Neutrophil (primary cell): ENCODE data around the gene PAK4.
"Not testable (repeated sequence)": the region's sequence is repeated elsewhere in the genome, so short reads cannot be mapped to it uniquely, and the experiment has no call there.

Experiments used
- H3K27ac ChIP-seq: fragments of 200-600 bp; sonication (generic); 2 replicates; pipeline ENCODE4 v1.5.1; 2016; ENCODE audit warnings: mild to moderate bottlenecking, moderate library complexity
- H3K27me3 ChIP-seq: fragments of 200-600 bp; sonication (generic); 2 replicates; pipeline ENCODE4 v1.6.0; 2016; ENCODE audit warnings: mild to moderate bottlenecking
- H3K36me3 ChIP-seq: fragments of 200-600 bp; sonication (generic); 2 replicates; pipeline ENCODE4 v1.5.1; 2017
- H3K4me1 ChIP-seq, 2 experiments: fragments of 200-600 bp in 1 of 2; sonication (generic) in 1 of 2; 1 replicate in 1 of 2; 2 replicates in 1 of 2; pipeline versions ENCODE4 v1.5.1 to v1.6.1; 2013 to 2016; ENCODE audit warnings: low read depth in 1 of 2, low read length in 1 of 2, mild to moderate bottlenecking in 1 of 2, moderate library complexity in 1 of 2; ENCODE audit not compliant: control insufficient read depth in 1 of 2, insufficient read depth in 1 of 2
- H3K4me3 ChIP-seq, 2 experiments: fragments of 200-600 bp in 1 of 2; sonication (generic) in 1 of 2; 1 replicate in 1 of 2; 2 replicates in 1 of 2; pipeline ENCODE4 v1.5.1; 2013 to 2016; ENCODE audit warnings: low read depth in 1 of 2, low read length in 1 of 2, mild to moderate bottlenecking in 1 of 2, moderate library complexity in 1 of 2
- H3K9me3 ChIP-seq: fragments of 200-600 bp; sonication (generic); 2 replicates; pipeline ENCODE4 v1.5.1; 2016
- TF ChIP-seq, protein P1 (sequence below): fragments of 200-600 bp; sonication (generic); IDR thresholded peaks from 2 replicates; pipeline ENCODE4 v1.5.1; 2016; ENCODE audit warnings: antibody characterized with exemption

Gene PAK4

DNA sequence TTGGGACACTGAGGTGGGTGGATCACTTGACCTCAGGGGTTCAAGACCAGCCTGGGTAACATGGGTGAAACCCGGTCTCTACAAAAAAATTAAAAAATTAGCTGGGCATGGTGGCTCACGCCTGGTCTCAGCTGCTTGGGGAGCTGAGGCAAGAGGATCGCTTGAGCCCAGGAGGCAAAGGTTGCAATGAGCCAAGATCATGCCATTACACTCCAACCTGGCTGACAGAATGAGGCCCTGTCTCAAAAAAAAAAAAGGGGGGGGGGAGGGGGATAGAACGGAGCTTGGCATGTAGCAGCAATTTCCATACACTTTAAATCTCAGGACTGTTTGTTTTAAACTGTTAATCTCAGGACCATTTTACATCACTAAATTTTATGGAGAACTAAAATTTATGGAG is 39.2 kb upstream of the PAK4 start:
- Histone ChIP-seq H3K36me3 (no peaks in the 10 kb centered on the region), H3K27ac (no peak overlapping the region), H3K9me3 (no peaks in the 10 kb centered on the region), H3K4me1 (no peaks in the 10 kb centered on the region), H3K4me3 (no peak overlapping the region), H3K27me3 (peaks cover 69% of the 10 kb centered on the region)
- TF ChIP-seq, protein P1, sequence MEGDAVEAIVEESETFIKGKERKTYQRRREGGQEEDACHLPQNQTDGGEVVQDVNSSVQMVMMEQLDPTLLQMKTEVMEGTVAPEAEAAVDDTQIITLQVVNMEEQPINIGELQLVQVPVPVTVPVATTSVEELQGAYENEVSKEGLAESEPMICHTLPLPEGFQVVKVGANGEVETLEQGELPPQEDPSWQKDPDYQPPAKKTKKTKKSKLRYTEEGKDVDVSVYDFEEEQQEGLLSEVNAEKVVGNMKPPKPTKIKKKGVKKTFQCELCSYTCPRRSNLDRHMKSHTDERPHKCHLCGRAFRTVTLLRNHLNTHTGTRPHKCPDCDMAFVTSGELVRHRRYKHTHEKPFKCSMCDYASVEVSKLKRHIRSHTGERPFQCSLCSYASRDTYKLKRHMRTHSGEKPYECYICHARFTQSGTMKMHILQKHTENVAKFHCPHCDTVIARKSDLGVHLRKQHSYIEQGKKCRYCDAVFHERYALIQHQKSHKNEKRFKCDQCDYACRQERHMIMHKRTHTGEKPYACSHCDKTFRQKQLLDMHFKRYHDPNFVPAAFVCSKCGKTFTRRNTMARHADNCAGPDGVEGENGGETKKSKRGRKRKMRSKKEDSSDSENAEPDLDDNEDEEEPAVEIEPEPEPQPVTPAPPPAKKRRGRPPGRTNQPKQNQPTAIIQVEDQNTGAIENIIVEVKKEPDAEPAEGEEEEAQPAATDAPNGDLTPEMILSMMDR: no peak

DNA sequence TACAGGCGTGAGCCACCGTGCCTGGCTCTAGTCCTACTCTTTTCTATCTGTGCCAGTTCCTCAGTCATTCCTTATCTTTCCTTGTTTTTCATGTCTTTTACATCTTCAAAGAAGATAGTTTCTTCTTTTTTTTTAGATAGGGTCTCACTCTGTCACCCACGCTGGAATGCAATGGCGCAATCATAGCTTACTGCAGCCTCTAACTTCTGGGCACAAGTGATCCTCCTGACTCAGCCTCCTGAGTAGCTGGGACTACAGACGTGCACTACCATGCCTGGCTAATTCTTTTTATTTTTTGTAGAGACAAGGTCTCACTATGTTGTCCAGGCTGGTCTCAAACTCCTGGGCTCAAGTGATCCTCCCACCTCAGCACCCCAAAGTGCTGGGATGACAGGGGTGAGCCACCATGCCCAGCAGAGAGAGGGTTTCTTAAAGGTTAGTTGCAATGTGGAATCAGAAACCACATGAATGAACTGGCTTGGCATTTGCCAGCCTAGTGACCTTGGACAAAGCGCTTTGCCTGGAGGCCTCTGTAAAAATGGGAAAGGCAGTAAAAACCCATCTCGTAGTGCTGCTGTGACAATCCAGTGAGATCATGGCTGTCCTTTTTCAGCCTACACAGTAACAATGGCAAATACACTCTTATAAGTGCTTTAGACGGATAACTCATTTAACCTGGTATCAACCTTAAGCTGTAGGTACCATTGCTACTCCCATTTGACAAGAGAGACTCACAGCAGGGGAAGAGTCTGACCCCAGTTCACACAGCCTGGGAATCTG is 37.5 kb upstream of the PAK4 start:
- Histone ChIP-seq H3K27ac (no peak overlapping the region), H3K9me3 (no peaks in the 10 kb centered on the region)
- TF ChIP-seq, protein P1: no peak

DNA sequence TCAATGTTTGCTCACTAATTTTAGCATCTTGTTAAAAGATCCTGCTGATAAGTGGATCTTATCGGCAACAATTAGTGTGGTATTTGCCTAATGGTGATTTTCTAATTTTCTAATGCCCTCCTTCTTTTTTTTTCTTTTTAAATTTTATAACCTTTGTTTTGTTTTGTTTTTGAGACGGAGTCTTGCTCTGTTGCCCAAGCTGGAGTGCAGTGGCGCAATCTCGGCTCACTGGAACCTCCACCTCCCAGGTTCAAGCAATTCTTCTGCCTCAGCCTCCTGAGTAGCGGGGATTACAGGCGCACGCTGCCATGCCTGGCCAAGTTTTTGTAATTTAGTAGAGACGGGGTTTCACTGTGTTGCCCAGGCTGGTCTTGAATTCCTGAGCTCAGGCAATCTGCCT is 35.6 kb upstream of the PAK4 start:
- not testable (repeated sequence) for H3K4me1 ChIP-seq, H3K36me3 ChIP-seq, H3K9me3 ChIP-seq, H3K4me3 ChIP-seq, H3K27ac ChIP-seq
- H3K27me3 ChIP-seq: peaks cover 39% of the 10 kb centered on the region

More for the DNA sequence above, 37.5 kb upstream of the PAK4 start:
- Histone ChIP-seq H3K27me3 (peaks cover 52% of the 10 kb centered on the region), H3K4me1 (no peaks in the 10 kb centered on the region), H3K36me3 (no peaks in the 10 kb centered on the region), H3K4me3 (no peak overlapping the region)

DNA sequence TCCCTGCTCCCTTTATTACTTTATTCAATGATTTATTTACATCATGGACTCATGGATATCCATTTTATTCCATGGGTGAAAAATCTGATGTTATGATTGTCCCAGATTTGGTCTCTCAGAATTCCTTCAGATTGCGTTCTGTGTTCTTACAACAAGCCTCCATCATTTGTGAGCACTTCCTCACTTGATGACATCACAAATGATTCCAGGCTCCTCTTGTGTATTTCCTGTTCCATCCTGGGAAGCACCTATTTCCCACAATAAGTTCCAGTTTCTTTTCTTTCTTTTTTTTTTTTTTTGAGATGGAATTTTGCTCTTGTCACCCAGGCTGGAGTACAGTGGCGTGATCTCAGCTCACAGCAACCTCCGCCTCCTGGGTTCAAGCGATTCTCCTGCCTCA is 34.7 kb upstream of the PAK4 start:
- no peak overlapping the region for H3K27ac ChIP-seq
- no peaks in the 10 kb centered on the region for H3K9me3 ChIP-seq
- no peaks in the 10 kb centered on the region for H3K4me1 ChIP-seq
- no peaks in the 10 kb centered on the region for H3K36me3 ChIP-seq
- no peak overlapping the region for H3K4me3 ChIP-seq
- TF ChIP-seq, protein P1: no peak
- peaks cover 39% of the 10 kb centered on the region for H3K27me3 ChIP-seq

DNA sequence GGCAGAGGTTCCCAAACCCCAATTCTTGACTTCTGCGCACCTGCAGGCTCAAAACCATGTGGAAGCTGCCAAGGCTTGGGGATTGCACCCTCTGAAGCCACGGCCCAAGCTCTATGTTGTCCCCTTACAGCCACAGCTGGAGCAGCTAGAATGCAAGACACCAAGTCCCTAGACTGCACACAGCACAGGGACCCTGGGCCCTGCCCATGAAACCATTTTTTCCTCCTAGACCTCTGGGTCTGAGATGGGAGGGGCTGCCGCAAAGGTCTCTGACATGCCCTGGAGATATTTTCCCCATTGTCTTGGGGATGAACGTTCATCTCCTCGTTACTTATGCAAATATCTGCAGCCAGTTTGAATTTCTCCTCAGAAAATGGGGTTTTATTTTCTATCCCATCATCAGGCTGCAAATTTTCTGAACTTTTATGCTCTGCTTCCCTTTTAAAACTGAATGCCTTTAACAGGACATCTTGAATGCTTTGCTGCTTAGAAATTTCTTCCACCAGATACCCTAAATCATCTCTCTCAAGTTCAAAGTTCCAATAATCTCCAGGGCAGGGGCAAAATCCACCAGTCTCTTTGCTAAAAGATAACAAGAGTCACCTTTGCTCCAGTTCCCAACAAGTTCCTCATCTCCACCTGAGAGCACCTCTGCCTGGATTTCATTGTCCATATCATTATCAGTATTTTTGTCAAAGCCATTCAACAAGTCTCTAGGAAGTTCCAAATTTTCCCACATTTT is 29.6 kb upstream of the PAK4 start:
- H3K4me1 ChIP-seq, H3K9me3 ChIP-seq, H3K27ac ChIP-seq, H3K36me3 ChIP-seq, H3K4me3 ChIP-seq: not testable (repeated sequence)
- H3K27me3 ChIP-seq: peaks cover 58% of the 10 kb centered on the region

DNA sequence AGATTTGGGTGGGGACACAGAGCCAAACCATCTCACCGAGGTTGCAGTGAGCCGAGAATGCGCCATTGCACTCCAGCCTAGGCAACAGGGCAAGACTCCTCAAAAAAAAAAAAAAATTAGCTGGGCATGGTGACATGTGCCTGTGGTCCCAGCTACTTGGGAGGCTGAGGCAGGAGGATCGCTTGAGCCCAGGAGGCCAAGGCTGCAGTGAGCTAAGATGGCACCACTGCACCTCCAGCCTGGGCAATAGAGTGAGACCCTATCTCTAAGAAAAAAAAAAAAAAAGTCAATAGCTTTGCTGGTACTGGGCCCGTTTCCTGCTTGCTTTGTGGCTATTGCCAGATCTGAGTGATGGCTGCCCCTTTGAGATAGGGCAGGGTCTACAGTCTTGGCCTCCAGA is 28.3 kb upstream of the PAK4 start:
- TF ChIP-seq, protein P1: no peak
- Histone ChIP-seq H3K4me1 (no peaks in the 10 kb centered on the region), H3K27me3 (peaks cover 58% of the 10 kb centered on the region), H3K9me3 (no peaks in the 10 kb centered on the region), H3K27ac (no peak overlapping the region), H3K4me3 (no peak overlapping the region), H3K36me3 (no peaks in the 10 kb centered on the region)
